Upper lobe of right lung (tissue), 1 donor: Measurements from ENCODE around the gene ZNF501. TPM values are rescaled to one million over a fixed set of nuclear protein-coding genes. Genes with fewer than 3 reads are reported as not detected.

Source experiments
- ATAC-seq: fragments of 200-7000 bp; cut with Tn5 transposase; one replicate; pipeline ENCODE4 v1.9.1; 2020; ENCODE audit warnings: mild to moderate bottlenecking, moderate library complexity
- DNase-seq: peaks from one replicate; pipeline ENCODE4 v3.0.0-alpha.2; 2020
- H3K27ac ChIP-seq: fragments of 200-600 bp; one replicate; pipeline ENCODE4 v1.8.0; 2022
- H3K27me3 ChIP-seq: fragments of 200-600 bp; one replicate; pipeline ENCODE4 v1.8.0; 2022; ENCODE audit warnings: mild to moderate bottlenecking
- H3K36me3 ChIP-seq: fragments of 200-600 bp; one replicate; pipeline ENCODE4 v1.8.0; 2022
- H3K4me1 ChIP-seq: fragments of 200-600 bp; one replicate; pipeline ENCODE4 v1.8.0; 2022
- H3K4me3 ChIP-seq: fragments of 200-600 bp; one replicate; pipeline ENCODE4 v1.8.0; 2022; ENCODE audit warnings: mild to moderate bottlenecking
- H3K9me3 ChIP-seq: fragments of 200-600 bp; one replicate; pipeline ENCODE4 v1.8.0; 2022
- CTCF ChIP-seq: fragments of 200-600 bp; IDR thresholded peaks from one replicate; pipeline ENCODE4 v1.8.0; 2022; ENCODE audit warnings: antibody characterized with exemption
- intact Hi-C: fragments of 100-400 bp; cut with DNase I; formaldehyde crosslinking; loops from one replicate; pipeline ENCODE4 v1.11.0; 2022
- total RNA-seq: library from RNA; stranded (reverse); fragmentation: NEBNext Ultra II Directional; extraction: Animal tissue kit (Norgen Biotek cat#: 25700); gene quantifications from one replicate; pipeline ENCODE4 v1.2.1, GENCODE V29; 2021
- donor health status: DM: no; HTN: yes; CAD: no; lungs with severe emphysema.

Gene ZNF501
- total RNA-seq, 1 donor from 2014 or later, result 4.5 TPM

DNA sequence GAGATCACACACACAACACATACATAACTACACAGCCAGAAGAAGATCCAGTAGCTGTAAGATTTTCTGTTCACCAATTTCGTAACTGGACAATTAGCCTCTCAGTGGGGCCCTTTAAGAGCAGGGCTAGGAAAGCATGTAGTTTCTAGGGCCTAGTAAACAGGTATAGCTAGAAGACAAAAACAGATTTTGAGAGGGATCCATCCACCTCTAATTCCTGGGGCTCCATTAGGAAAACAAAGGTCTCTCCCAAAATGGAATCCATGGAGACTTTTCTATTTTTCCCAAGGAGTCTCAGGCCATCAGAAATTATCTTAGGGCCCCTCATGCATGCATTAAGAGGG lies 42.6 kb downstream of the ZNF501 start:
- TF ChIP-seq CTCF, result no peak
- Histone ChIP-seq H3K9me3 (no peaks in the 10 kb centered on the region), H3K36me3 (no peaks in the 10 kb centered on the region), H3K27me3 (no peaks in the 10 kb centered on the region), H3K4me1 (no peaks in the 10 kb centered on the region), H3K27ac (no peak overlapping the region), H3K4me3 (no peak overlapping the region)
- no peak for ATAC-seq
- intact Hi-C loops, result no loop called here
- no peak for DNase-seq

DNA sequence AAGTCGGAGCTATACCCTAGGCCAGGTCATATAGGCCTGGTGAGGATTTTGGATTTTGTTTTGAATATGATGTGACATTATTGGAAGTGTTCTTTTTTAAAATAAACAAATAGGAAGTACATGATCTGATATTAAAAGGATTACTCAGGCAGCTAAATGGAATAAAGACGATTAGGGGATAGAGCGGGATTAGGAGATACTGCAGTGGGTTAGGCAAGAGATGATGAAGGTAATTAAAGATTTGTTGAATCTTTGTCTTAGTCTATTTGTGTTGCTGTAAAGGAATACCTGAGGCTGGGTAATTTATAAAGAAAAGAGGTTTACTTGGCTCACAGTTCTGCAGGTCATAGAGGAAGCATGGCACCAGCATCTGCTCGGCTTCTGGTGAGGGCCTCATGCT lies 53.5 kb downstream of the ZNF501 start:
- DNase-seq (no peak), ATAC-seq (no peak)
- H3K4me1 ChIP-seq, result no peaks in the 10 kb centered on the region
- H3K27ac ChIP-seq, result no peak overlapping the region
- H3K36me3 ChIP-seq, result no peaks in the 10 kb centered on the region
- no peaks in the 10 kb centered on the region for H3K27me3 ChIP-seq
- H3K4me3 ChIP-seq, result no peak overlapping the region
- no peak for TF ChIP-seq CTCF
- H3K9me3 ChIP-seq, result no peaks in the 10 kb centered on the region
- intact Hi-C loops, result no loop called here

Other genes starting within 250 kb of the ZNF501 start
- gene ZKSCAN7, start 174.4 kb upstream of the ZNF501 start, total RNA-seq, result 3.6 TPM
- 5.9 TPM for gene ZNF660, start 144.7 kb upstream of the ZNF501 start, total RNA-seq
- 14.2 TPM for gene ZNF197, start 104.6 kb upstream of the ZNF501 start, total RNA-seq
- 10.0 TPM for gene ZNF35, start 80.9 kb upstream of the ZNF501 start, total RNA-seq
- gene ZNF502, start 17.0 kb upstream of the ZNF501 start, total RNA-seq, result 4.1 TPM
- 25.2 TPM for gene KIAA1143, start 32.0 kb downstream of the ZNF501 start, total RNA-seq
- 0.81 TPM for gene KIF15, start 32.2 kb downstream of the ZNF501 start, total RNA-seq
- 14.4 TPM for gene TMEM42, start 132.3 kb downstream of the ZNF501 start, total RNA-seq
- not detected for gene TGM4, start 145.0 kb downstream of the ZNF501 start, total RNA-seq
- 125 TPM for gene ZDHHC3, start 246.5 kb downstream of the ZNF501 start, total RNA-seq
- gene EXOSC7, start 246.6 kb downstream of the ZNF501 start, total RNA-seq, result 36.2 TPM